Endothelial cell of umbilical vein (primary cell): Measurements from ENCODE around the gene OCA2. TPM values are rescaled to one million over a fixed set of nuclear protein-coding genes. Genes with fewer than 3 reads are reported as not detected.
"Not testable (repeated sequence)": the region's sequence is repeated elsewhere in the genome, so short reads cannot be mapped to it uniquely, and the experiment has no call there.

Experiments used
- BruUV-seq: library from RNA; stranded (reverse); fragments of 400-500 nt; replicated peaks from 2 replicates; lab custom pipeline; 2021; lab: Mats Ljungman, UMichigan
- CTCF ChIA-PET: fragments of 300-600, 350-600 bp; sonication (Branson Sonifier 250); formaldehyde crosslinking; loops from one replicate; lab custom pipeline; 2021; ENCODE audit warnings: antibody characterized with exemption, inconsistent platforms; lab: Charles Lee
- POLR2A ChIA-PET: fragments of 300-600, 350-600 bp; sonication (Branson Sonifier 250); formaldehyde crosslinking; loops from one replicate; lab custom pipeline; 2021; ENCODE audit warnings: antibody characterized with exemption, inconsistent platforms; lab: Charles Lee
- DNase-seq: peaks from one replicate; pipeline ENCODE4 v3.0.0-alpha.2; 2011; ENCODE audit warnings: low read depth, low spot score
- FAIRE-seq: peaks from 2 replicates; lab custom pipeline; 2011; peaks lifted over from hg19 to GRCh38; lab: Jason Lieb, UNC
- H2AFZ ChIP-seq: 2 replicates; pipeline ENCODE4 v1.6.0; 2012; ENCODE audit warnings: low read depth, low read length, control low read depth, inconsistent platforms
- H3K27ac ChIP-seq: 2 replicates; pipeline ENCODE4 v1.5.1; 2011; ENCODE audit warnings: low read depth, mild to moderate bottlenecking, control low read depth, low read length, moderate library complexity; ENCODE audit not compliant: insufficient read depth
- H3K27me3 ChIP-seq, 2 experiments: 2 replicates each; pipeline versions ENCODE4 v1.6.0 to v1.6.1; 2011; ENCODE audit warnings: low read length in 2 of 2, mixed read lengths in 1 of 2; ENCODE audit not compliant: control insufficient read depth in 2 of 2, insufficient read depth in 2 of 2
- H3K36me3 ChIP-seq, 2 experiments: 2 replicates in 1 of 2; 3 replicates in 1 of 2; pipeline ENCODE4 v1.5.1; 2011; ENCODE audit warnings: low read length in 2 of 2, mild to moderate bottlenecking in 1 of 2, moderate library complexity in 1 of 2; ENCODE audit not compliant: control insufficient read depth in 2 of 2, insufficient read depth in 2 of 2; ENCODE audit errors: extremely low read depth in 1 of 2
- H3K4me1 ChIP-seq: 3 replicates; pipeline ENCODE4 v1.5.1; 2011; ENCODE audit warnings: mild to moderate bottlenecking, low read length; ENCODE audit not compliant: control insufficient read depth, insufficient read depth; ENCODE audit errors: extremely low read depth
- H3K4me2 ChIP-seq: 2 replicates; pipeline ENCODE4 v1.6.1; 2011; ENCODE audit warnings: low read length, control low read depth, mixed read lengths; ENCODE audit not compliant: insufficient read depth
- H3K4me3 ChIP-seq, 3 experiments: fragments of 200-600 bp in 1 of 3; sonication (generic), shearing (Covaris generic) in 1 of 3; replicated peaks in 1 of 3; 2 replicates each; pipeline ENCODE4 v1.5.1; 2011 to 2016; ENCODE audit warnings: control low read depth in 3 of 3, low read length in 3 of 3, mild to moderate bottlenecking in 2 of 3, inconsistent platforms in 1 of 3, low read depth in 1 of 3, moderate library complexity in 1 of 3; ENCODE audit not compliant: insufficient read depth in 1 of 3
- H3K79me2 ChIP-seq: 2 replicates; pipeline ENCODE4 v1.6.0; 2012; ENCODE audit warnings: low read length, inconsistent platforms; ENCODE audit not compliant: control insufficient read depth, insufficient read depth
- H3K9ac ChIP-seq: replicated peaks from 2 replicates; pipeline ENCODE3; 2011; ENCODE audit warnings: low read length, control low read depth; ENCODE audit not compliant: insufficient read depth; ENCODE audit errors: extremely low read depth
- H3K9me1 ChIP-seq: replicated peaks from 3 replicates; pipeline ENCODE4 v1.6.0; 2011; ENCODE audit warnings: mild to moderate bottlenecking, low read length; ENCODE audit not compliant: control insufficient read depth, insufficient read depth; ENCODE audit errors: extremely low read depth
- H3K9me3 ChIP-seq: replicated peaks from 2 replicates; pipeline ENCODE4 v1.5.1; 2012; ENCODE audit warnings: low read length, inconsistent platforms; ENCODE audit not compliant: control insufficient read depth, insufficient read depth
- H4K20me1 ChIP-seq: replicated peaks from 2 replicates; pipeline ENCODE3; 2011; ENCODE audit warnings: mild to moderate bottlenecking, low read length; ENCODE audit not compliant: control insufficient read depth, insufficient read depth; ENCODE audit errors: extremely low read depth
- EZH2 ChIP-seq: IDR thresholded peaks from 2 replicates; pipeline ENCODE4 v1.6.1; 2012; ENCODE audit warnings: borderline replicate concordance, low read depth, mild to moderate bottlenecking, moderate library complexity, low read length, inconsistent platforms; ENCODE audit not compliant: severe bottlenecking
- FOS ChIP-seq: IDR thresholded peaks from 2 replicates; pipeline ENCODE4 v1.6.1; 2011; ENCODE audit warnings: mild to moderate bottlenecking, low read length, moderate library complexity, borderline replicate concordance; ENCODE audit not compliant: insufficient read depth
- GATA2 ChIP-seq: IDR thresholded peaks from 2 replicates; pipeline ENCODE4 v1.7.0; 2011; ENCODE audit warnings: low read depth, mild to moderate bottlenecking, moderate library complexity, mixed read lengths, low read length; ENCODE audit not compliant: insufficient read length, insufficient read depth
- JUN ChIP-seq: IDR thresholded peaks from 2 replicates; pipeline ENCODE4 v1.6.1; 2011; ENCODE audit warnings: borderline replicate concordance, low read depth; ENCODE audit not compliant: insufficient read length, insufficient read depth
- MYC ChIP-seq: IDR thresholded peaks from one replicate; pipeline ENCODE4 v1.6.1; 2011; ENCODE audit warnings: mild to moderate bottlenecking, low read depth, low read length
- POLR2A ChIP-seq: IDR thresholded peaks from 2 replicates; pipeline ENCODE4 v1.6.1; 2012; ENCODE audit warnings: low read depth, mild to moderate bottlenecking, control low read depth, low read length
- POLR2AphosphoS5 ChIP-seq: IDR thresholded peaks from 2 replicates; pipeline ENCODE4 v1.6.1; 2012; ENCODE audit warnings: low read depth, mild to moderate bottlenecking, control low read depth, low read length, moderate library complexity; ENCODE audit not compliant: insufficient read depth
- dilution Hi-C: fragments of 300-500 bp; cut with MboI; formaldehyde crosslinking; loops from one replicate; pipeline ENCODE4 v1.15.0; 2019; ENCODE audit warnings: low sequenced_read_pairs; ENCODE audit not compliant: extremely low pct_ligation_motif_present
- intact Hi-C: fragments of 100-400 bp; cut with micrococcal nuclease; formaldehyde crosslinking; loops from one replicate; pipeline ENCODE4 v1.10.0; 2022
- polyA plus RNA-seq, 4 experiments: library from polyadenylated mRNA; depleted of rRNA in 3 of 4; stranded (reverse) in 3 of 4; unstranded in 1 of 4; fragments of >200 nt; gene quantifications; 2 replicates each; pipeline versions ENCODE4 v1.2.1 to v1.2.3, GENCODE V29; 2011 to 2012; ENCODE audit warnings: missing spikeins in 1 of 4
- total RNA-seq: library from RNA; stranded (reverse); gene quantifications from 2 replicates; pipeline ENCODE4 v1.2.3, GENCODE V29; 2021
- TF ChIP-seq, protein P1 (sequence below): IDR thresholded peaks from 2 replicates; pipeline ENCODE4 v1.6.1; 2011; ENCODE audit not compliant: insufficient read depth, insufficient read length
- TF ChIP-seq, protein P2 (sequence below), 2 donors: IDR thresholded peaks; 1 replicate in 1 of 2; 2 replicates in 1 of 2; pipeline ENCODE4 v1.5.1; 2011; ENCODE audit warnings: low read length in 2 of 2, mild to moderate bottlenecking in 2 of 2, moderate library complexity in 2 of 2, control low read depth in 1 of 2, inconsistent platforms in 1 of 2, low read depth in 1 of 2; ENCODE audit not compliant: insufficient read depth in 1 of 2; ENCODE audit errors: extremely low read depth in 1 of 2

The OCA2 gene
- total and polyA plus RNA-seq, 2 donors (not counting 3 experiments of a cell fraction or from before 2014, with no cell fraction given): not detected

- Histone ChIP-seq H3K9ac (no peak overlapping the region), H3K79me2 (no peaks in the 10 kb centered on the region), H3K36me3 (peaks cover 2 to 44% of the 10 kb centered on the region in 2 experiments), H3K4me1 (no peaks in the 10 kb centered on the region), H3K9me1 (no peaks in the 10 kb centered on the region), H3K9me3 (no peaks in the 10 kb centered on the region), H2AFZ (no peak overlapping the region), H3K4me3 (no peak overlapping the region), H3K4me2 (no peak overlapping the region), H3K27me3 (no peaks in the 10 kb centered on the region), H4K20me1 (peaks cover 2% of the 10 kb centered on the region), H3K27ac (no peak overlapping the region)
- POLR2A ChIA-PET: no interaction called here
- TF ChIP-seq EZH2: no peak
- TF ChIP-seq GATA2: no peak
- TF ChIP-seq POLR2A: no peak
- TF ChIP-seq POLR2AphosphoS5: no peak
- no peak for TF ChIP-seq JUN
- TF ChIP-seq, protein P1, sequence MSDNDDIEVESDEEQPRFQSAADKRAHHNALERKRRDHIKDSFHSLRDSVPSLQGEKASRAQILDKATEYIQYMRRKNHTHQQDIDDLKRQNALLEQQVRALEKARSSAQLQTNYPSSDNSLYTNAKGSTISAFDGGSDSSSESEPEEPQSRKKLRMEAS: no peak
- TF ChIP-seq, protein P2, sequence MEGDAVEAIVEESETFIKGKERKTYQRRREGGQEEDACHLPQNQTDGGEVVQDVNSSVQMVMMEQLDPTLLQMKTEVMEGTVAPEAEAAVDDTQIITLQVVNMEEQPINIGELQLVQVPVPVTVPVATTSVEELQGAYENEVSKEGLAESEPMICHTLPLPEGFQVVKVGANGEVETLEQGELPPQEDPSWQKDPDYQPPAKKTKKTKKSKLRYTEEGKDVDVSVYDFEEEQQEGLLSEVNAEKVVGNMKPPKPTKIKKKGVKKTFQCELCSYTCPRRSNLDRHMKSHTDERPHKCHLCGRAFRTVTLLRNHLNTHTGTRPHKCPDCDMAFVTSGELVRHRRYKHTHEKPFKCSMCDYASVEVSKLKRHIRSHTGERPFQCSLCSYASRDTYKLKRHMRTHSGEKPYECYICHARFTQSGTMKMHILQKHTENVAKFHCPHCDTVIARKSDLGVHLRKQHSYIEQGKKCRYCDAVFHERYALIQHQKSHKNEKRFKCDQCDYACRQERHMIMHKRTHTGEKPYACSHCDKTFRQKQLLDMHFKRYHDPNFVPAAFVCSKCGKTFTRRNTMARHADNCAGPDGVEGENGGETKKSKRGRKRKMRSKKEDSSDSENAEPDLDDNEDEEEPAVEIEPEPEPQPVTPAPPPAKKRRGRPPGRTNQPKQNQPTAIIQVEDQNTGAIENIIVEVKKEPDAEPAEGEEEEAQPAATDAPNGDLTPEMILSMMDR (IDR thresholded peaks at IDR 0.05; ENCODE audit: extremely low read depth in 1 of 2, insufficient read depth in 1 of 2, low read depth in 1 of 2, low read length in 2 of 2): no peak
- no peak for TF ChIP-seq FOS
- TF ChIP-seq MYC: no peak
- DNase-seq (no peak), FAIRE-seq (no peak)
- no TSS peak for BruUV-seq
- intact Hi-C loops (no loop called here), dilution Hi-C loops (no loop called here)
- CTCF ChIA-PET: no interaction called here
These were observed 23.2 kb upstream of the OCA2 start for GRCh38 chr15:28122038-28122949.

GRCh38 chr15:28121577-28121976 lies 22.5 kb upstream of the OCA2 start:
- DNase-seq, H3K4me2 ChIP-seq, H3K79me2 ChIP-seq, CTCF ChIA-PET, H3K4me3 ChIP-seq, dilution Hi-C loops, intact Hi-C loops, H3K9me3 ChIP-seq, H3K27ac ChIP-seq, FAIRE-seq, H4K20me1 ChIP-seq, H3K9ac ChIP-seq, H3K27me3 ChIP-seq, H3K4me1 ChIP-seq, BruUV-seq, H3K9me1 ChIP-seq, POLR2A ChIA-PET, H2AFZ ChIP-seq: not testable (repeated sequence)
- peaks cover 2 to 46% of the 10 kb centered on the region in 2 experiments for H3K36me3 ChIP-seq
